ENCODE data around the gene TMEM127. TPM values are rescaled to one million over a fixed set of nuclear protein-coding genes. Genes with fewer than 3 reads are reported as not detected.
A peak's percentile ranks its signal among the peaks of the same experiment; 100 is the strongest.

TMEM127 gene
- total and polyA plus RNA-seq, 8 donors = 8.2 to 38.4 (median 24.1) TPM

- no peak for FAIRE-seq
- intact Hi-C loops (cut with DNase I) = no loop called here
These were observed 40.1 kb upstream of the TMEM127 start for GRCh38 chr2:96305979-96306308.

GRCh38 chr2:96305091-96305978 is 39.5 kb upstream of the TMEM127 start, which contains the start of gene SNRNP200:
Gene SNRNP200 (minus strand): TSS chr2:96305546. CDS start chr2:96305437, 109 bp downstream.
- WGBS, 2 donors = 1% methylated on average over 60 to 61 of the region's 61 CpGs
- intact Hi-C loops (cut with DNase I) = no loop called here
- FAIRE-seq = no peak
- H3K4me1 ChIP-seq = peaks cover 3 to 15% (median 7%) of the 10 kb centered on the region in 3 donors
- no peaks in the 10 kb centered on the region for H3K27me3 ChIP-seq
- H3K9me3 ChIP-seq = no peaks in the 10 kb centered on the region
- H3K27ac ChIP-seq = peak within 1 kb of the TSS; percentile 55 to 74 (median 70)
- H3K4me3 ChIP-seq = peak within 1 kb of the TSS; percentile 74 to 91 (median 78)
- DNase-seq = peak; percentile 81 to 92 (median 84)
- peaks cover 6 to 31% (median 18%) of the 10 kb centered on the region in 3 donors for H3K36me3 ChIP-seq
- peak; percentile 100 for ATAC-seq
- no peak for TF ChIP-seq CTCF (IDR thresholded peaks at IDR 0.05)

More at GRCh38 chr2:96305979-96306308, 40.1 kb upstream of the TMEM127 start:
- Histone ChIP-seq H3K27me3 (no peaks in the 10 kb centered on the region), H3K4me3 (peak overlapping the region; percentile 74 to 91 (median 78)), H3K9me3 (no peaks in the 10 kb centered on the region), H3K4me1 (peaks cover 3 to 15% (median 7%) of the 10 kb centered on the region in 3 donors), H3K36me3 (peaks cover 6 to 25% (median 18%) of the 10 kb centered on the region in 3 donors), H3K27ac (peak overlapping the region; percentile 55 to 74 (median 70))
- ATAC-seq (peak in 2 of 4 donors; percentile 3 to 7), DNase-seq (no peak)
- TF ChIP-seq CTCF (IDR thresholded peaks at IDR 0.05) = no peak
- 8 to 13% methylated on average over 9 of the region's 9 CpGs for WGBS, 2 donors

GRCh38 chr2:96304606-96305005 is 38.8 kb upstream of the TMEM127 start:
- Histone ChIP-seq H3K27ac (no peak overlapping the region), H3K36me3 (peaks cover 11 to 38% (median 19%) of the 10 kb centered on the region in 3 donors), H3K27me3 (no peaks in the 10 kb centered on the region), H3K4me3 (peak overlapping the region in 3 of 4 donors; percentile 74 to 91 (median 80)), H3K9me3 (no peaks in the 10 kb centered on the region), H3K4me1 (peaks cover 3 to 15% (median 7%) of the 10 kb centered on the region in 3 donors)
- intact Hi-C loops (cut with DNase I) = no loop called here
- WGBS, 2 donors = 53 to 54% methylated on average over 11 of the region's 11 CpGs
- DNase-seq (no peak), ATAC-seq (no peak), FAIRE-seq (no peak)
- no peak for TF ChIP-seq CTCF (IDR thresholded peaks at IDR 0.05)

GRCh38 chr2:96301865-96302264 is 36.1 kb upstream of the TMEM127 start:
- no peak overlapping the region for H3K4me3 ChIP-seq
- no peaks in the 10 kb centered on the region for H3K27me3 ChIP-seq
- H3K27ac ChIP-seq = no peak overlapping the region
- FAIRE-seq (no peak), DNase-seq (no peak), ATAC-seq (no peak)
- H3K9me3 ChIP-seq = no peaks in the 10 kb centered on the region
- intact Hi-C loops (cut with DNase I) = no loop called here
- H3K4me1 ChIP-seq = peaks cover 3 to 15% (median 7%) of the 10 kb centered on the region in 3 donors
- TF ChIP-seq CTCF (IDR thresholded peaks at IDR 0.05) = no peak
- peaks cover 20 to 66% (median 46%) of the 10 kb centered on the region in 3 donors for H3K36me3 ChIP-seq
- WGBS, 2 donors = 59 to 61% methylated on average over 1 of the region's 1 CpG

All from pancreas (tissue), 10 donors.